DND-41 (cell line): ENCODE measurements around the gene THBS2.

ENCODE experiments used
- EZH2 ChIP-seq: IDR thresholded peaks from 3 replicates; pipeline ENCODE4 v1.6.1; 2012; ENCODE audit warnings: borderline replicate concordance, low read depth, mild to moderate bottlenecking, moderate library complexity, low read length, inconsistent platforms; ENCODE audit not compliant: severe bottlenecking
- TF ChIP-seq, protein P1 (sequence below): IDR thresholded peaks from 2 replicates; pipeline ENCODE4 v1.5.1; 2012; ENCODE audit warnings: borderline replicate concordance, low read length, moderate library complexity, mild to moderate bottlenecking; ENCODE audit not compliant: poor library complexity, severe bottlenecking; ENCODE audit errors: extremely low read depth

DNA sequence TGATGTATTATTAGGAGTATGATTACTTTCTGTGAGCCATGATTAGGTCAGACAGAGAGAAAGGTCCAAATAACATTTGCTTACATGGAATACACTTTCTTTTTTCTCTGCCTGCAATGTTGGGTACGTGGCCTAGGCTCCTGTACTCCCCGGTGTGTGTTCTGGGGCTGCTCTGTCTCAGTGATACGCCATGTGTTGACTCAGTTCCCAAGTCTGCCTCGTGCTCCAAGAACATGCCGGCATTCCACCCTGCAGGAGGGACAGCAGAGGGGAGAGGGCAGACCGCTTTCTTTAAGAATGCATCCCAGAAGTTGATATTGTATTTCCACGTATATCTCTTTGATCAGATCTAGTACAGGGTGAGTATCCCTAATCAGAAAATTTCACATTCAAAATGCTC lies 33.3 kb upstream of the THBS2 start:
- TF ChIP-seq, protein P1, sequence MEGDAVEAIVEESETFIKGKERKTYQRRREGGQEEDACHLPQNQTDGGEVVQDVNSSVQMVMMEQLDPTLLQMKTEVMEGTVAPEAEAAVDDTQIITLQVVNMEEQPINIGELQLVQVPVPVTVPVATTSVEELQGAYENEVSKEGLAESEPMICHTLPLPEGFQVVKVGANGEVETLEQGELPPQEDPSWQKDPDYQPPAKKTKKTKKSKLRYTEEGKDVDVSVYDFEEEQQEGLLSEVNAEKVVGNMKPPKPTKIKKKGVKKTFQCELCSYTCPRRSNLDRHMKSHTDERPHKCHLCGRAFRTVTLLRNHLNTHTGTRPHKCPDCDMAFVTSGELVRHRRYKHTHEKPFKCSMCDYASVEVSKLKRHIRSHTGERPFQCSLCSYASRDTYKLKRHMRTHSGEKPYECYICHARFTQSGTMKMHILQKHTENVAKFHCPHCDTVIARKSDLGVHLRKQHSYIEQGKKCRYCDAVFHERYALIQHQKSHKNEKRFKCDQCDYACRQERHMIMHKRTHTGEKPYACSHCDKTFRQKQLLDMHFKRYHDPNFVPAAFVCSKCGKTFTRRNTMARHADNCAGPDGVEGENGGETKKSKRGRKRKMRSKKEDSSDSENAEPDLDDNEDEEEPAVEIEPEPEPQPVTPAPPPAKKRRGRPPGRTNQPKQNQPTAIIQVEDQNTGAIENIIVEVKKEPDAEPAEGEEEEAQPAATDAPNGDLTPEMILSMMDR, result no peak
- TF ChIP-seq EZH2, result no peak
